Measurements from ENCODE around the gene TLE1.
"Not testable (repeated sequence)": the region's sequence is repeated elsewhere in the genome, so short reads cannot be mapped to it uniquely, and the experiment has no call there.

The TLE1 gene

GRCh38 chr9:81689343-81690175 is at the start of gene TLE1:
Gene TLE1, minus strand, starts transcription at chr9:81689547. Its CDS starts 1,307 bp downstream, at chr9:81688240.
- DNase-seq (ENCODE audit: low read depth in 2 of 2): peak; percentile 64 to 66

- no peak for DNase-seq (ENCODE audit: low read depth in 2 of 2)
Measured at GRCh38 chr9:81737871-81738507, 48.6 kb upstream of the TLE1 start.

GRCh38 chr9:81730498-81730897 is 41.2 kb upstream of the TLE1 start:
- not testable (repeated sequence) for DNase-seq (ENCODE audit: low read depth in 2 of 2)

GRCh38 chr9:81729135-81729534 is 39.8 kb upstream of the TLE1 start:
- no peak for DNase-seq (ENCODE audit: low read depth in 2 of 2)

- no peak for DNase-seq (ENCODE audit: low read depth in 2 of 2)
Measured at GRCh38 chr9:81724242-81724889, 35.0 kb upstream of the TLE1 start.

GRCh38 chr9:81722277-81722676 is 32.9 kb upstream of the TLE1 start:
- DNase-seq (ENCODE audit: low read depth in 2 of 2): no peak

- DNase-seq (ENCODE audit: low read depth in 2 of 2): no peak
Measured at GRCh38 chr9:81720450-81721086, 31.2 kb upstream of the TLE1 start.

GRCh38 chr9:81719972-81720371 is 30.6 kb upstream of the TLE1 start:
- DNase-seq (ENCODE audit: low read depth in 2 of 2): no peak

- DNase-seq (ENCODE audit: low read depth in 2 of 2): no peak
Measured at GRCh38 chr9:81718244-81718643, 28.9 kb upstream of the TLE1 start.

GRCh38 chr9:81717747-81718077 is 28.4 kb upstream of the TLE1 start:
- no peak for DNase-seq (ENCODE audit: low read depth in 2 of 2)

GRCh38 chr9:81717061-81717746 is 27.9 kb upstream of the TLE1 start:
- no peak for DNase-seq (ENCODE audit: low read depth in 2 of 2)

GRCh38 chr9:81716409-81716808 is 27.1 kb upstream of the TLE1 start:
- no peak for DNase-seq (ENCODE audit: low read depth in 2 of 2)

GRCh38 chr9:81705578-81705977 is 16.2 kb upstream of the TLE1 start:
- no peak for DNase-seq (ENCODE audit: low read depth in 2 of 2)

- DNase-seq (ENCODE audit: low read depth in 2 of 2): no peak
Measured at GRCh38 chr9:81694541-81694940, 5.2 kb upstream of the TLE1 start.

GRCh38 chr9:81693671-81694378 is 4.5 kb upstream of the TLE1 start:
- no peak for DNase-seq (ENCODE audit: low read depth in 2 of 2)

GRCh38 chr9:81690251-81690851 is 1.0 kb upstream of the TLE1 start:
- DNase-seq (ENCODE audit: low read depth in 2 of 2): no peak

- not testable (repeated sequence) for DNase-seq (ENCODE audit: low read depth in 2 of 2)
Measured at GRCh38 chr9:81689093-81689342, 329 bp downstream of the TLE1 start.

GRCh38 chr9:81688262-81689092 is 870 bp downstream of the TLE1 start:
- DNase-seq (ENCODE audit: low read depth in 2 of 2): not testable (repeated sequence)

- no peak for DNase-seq (ENCODE audit: low read depth in 2 of 2)
Measured at GRCh38 chr9:81687521-81688261, 1.7 kb downstream of the TLE1 start.

All from stimulated activated CD4-positive, alpha-beta T cell treated with anti-CD3 and anti-CD28 coated beads, Interleukin-15, amount 100 ng/mL, for 48 hours (primary cell).